ENCODE data around the gene ALPL.

Gene ALPL

GRCh38 chr1:21621761-21622436, 112.7 kb downstream of the ALPL start:
- no peak for TF ChIP-seq CTCF (IDR thresholded peaks at IDR 0.05; ENCODE audit: poor library complexity, severe bottlenecking)
- Histone ChIP-seq H3K9me3 (ENCODE audit: severe bottlenecking) (no peaks in the 10 kb centered on the region), H3K27me3 (ENCODE audit: insufficient read depth, poor library complexity, severe bottlenecking) (no peaks in the 10 kb centered on the region), H3K4me3 (ENCODE audit: severe bottlenecking) (peak overlapping the region; percentile 43), H3K27ac (ENCODE audit: poor library complexity, severe bottlenecking) (no peak overlapping the region), H3K36me3 (ENCODE audit: low read depth) (no peaks in the 10 kb centered on the region), H3K4me1 (ENCODE audit: insufficient read depth, poor library complexity, severe bottlenecking) (peaks cover 2% of the 10 kb centered on the region)
- ATAC-seq (ENCODE audit: low read depth) (peak; percentile 10; the same call in 1 of the 3 replicates), DNase-seq (ENCODE audit: low spot score) (no peak)

GRCh38 chr1:21622466-21623315, 113.5 kb downstream of the ALPL start:
- Histone ChIP-seq H3K4me3 (ENCODE audit: severe bottlenecking) (peak overlapping the region; percentile 43), H3K36me3 (ENCODE audit: low read depth) (no peaks in the 10 kb centered on the region), H3K27me3 (ENCODE audit: insufficient read depth, poor library complexity, severe bottlenecking) (no peaks in the 10 kb centered on the region), H3K4me1 (ENCODE audit: insufficient read depth, poor library complexity, severe bottlenecking) (peaks cover 5% of the 10 kb centered on the region), H3K27ac (ENCODE audit: poor library complexity, severe bottlenecking) (no peak overlapping the region), H3K9me3 (ENCODE audit: severe bottlenecking) (no peaks in the 10 kb centered on the region)
- no peak for TF ChIP-seq CTCF (IDR thresholded peaks at IDR 0.05; ENCODE audit: poor library complexity, severe bottlenecking)
- DNase-seq (ENCODE audit: low spot score) (no peak), ATAC-seq (ENCODE audit: low read depth) (peak; percentile 31)

GRCh38 chr1:21623410-21623961, 114.3 kb downstream of the ALPL start:
- no peak overlapping the region for H3K27ac ChIP-seq (ENCODE audit: poor library complexity, severe bottlenecking)
- H3K27me3 ChIP-seq (ENCODE audit: insufficient read depth, poor library complexity, severe bottlenecking) = no peaks in the 10 kb centered on the region
- no peak for ATAC-seq (ENCODE audit: low read depth)
- no peaks in the 10 kb centered on the region for H3K36me3 ChIP-seq (ENCODE audit: low read depth)
- H3K4me1 ChIP-seq (ENCODE audit: insufficient read depth, poor library complexity, severe bottlenecking) = peaks cover 5% of the 10 kb centered on the region
- no peaks in the 10 kb centered on the region for H3K9me3 ChIP-seq (ENCODE audit: severe bottlenecking)
- H3K4me3 ChIP-seq (ENCODE audit: severe bottlenecking) = no peak overlapping the region
- DNase-seq (ENCODE audit: low spot score) = no peak
- no peak for TF ChIP-seq CTCF (IDR thresholded peaks at IDR 0.05; ENCODE audit: poor library complexity, severe bottlenecking)

GRCh38 chr1:21624571-21625389, 115.6 kb downstream of the ALPL start:
- Histone ChIP-seq H3K36me3 (ENCODE audit: low read depth) (no peaks in the 10 kb centered on the region), H3K27ac (ENCODE audit: poor library complexity, severe bottlenecking) (no peak overlapping the region), H3K4me3 (ENCODE audit: severe bottlenecking) (no peak overlapping the region), H3K9me3 (ENCODE audit: severe bottlenecking) (no peaks in the 10 kb centered on the region), H3K27me3 (ENCODE audit: insufficient read depth, poor library complexity, severe bottlenecking) (no peaks in the 10 kb centered on the region), H3K4me1 (ENCODE audit: insufficient read depth, poor library complexity, severe bottlenecking) (peaks cover 5% of the 10 kb centered on the region)
- no peak for TF ChIP-seq CTCF (IDR thresholded peaks at IDR 0.05; ENCODE audit: poor library complexity, severe bottlenecking)
- ATAC-seq (ENCODE audit: low read depth) (no peak), DNase-seq (ENCODE audit: low spot score) (no peak)
